Medulla oblongata (tissue), 1 donor: ENCODE results near the gene KCNC1.

Source experiments
- DNase-seq: peaks from one replicate; pipeline ENCODE4 v3.0.0-alpha.2; 2015; ENCODE audit errors: extremely low spot score

The KCNC1 gene

DNA sequence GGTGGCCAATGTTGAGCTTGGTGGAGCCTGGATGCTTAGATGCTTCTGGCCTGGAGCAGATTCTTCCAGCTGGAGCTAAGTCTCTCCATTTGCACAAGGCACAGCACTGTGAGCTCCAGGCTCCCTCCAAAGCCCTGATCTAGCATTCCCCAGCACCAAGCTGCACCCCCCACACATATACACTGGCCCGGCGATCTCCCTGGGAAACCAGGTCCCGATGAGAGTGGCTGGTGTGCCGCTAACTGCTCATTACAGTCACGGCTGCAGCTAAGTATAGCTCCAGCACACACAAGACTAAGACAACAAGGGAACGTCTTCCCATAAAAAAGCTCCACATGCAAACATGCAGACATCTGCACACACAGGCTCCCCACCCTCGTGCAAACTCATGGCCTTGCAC lies 17.6 kb downstream of the KCNC1 start:
- no peak for DNase-seq

DNA sequence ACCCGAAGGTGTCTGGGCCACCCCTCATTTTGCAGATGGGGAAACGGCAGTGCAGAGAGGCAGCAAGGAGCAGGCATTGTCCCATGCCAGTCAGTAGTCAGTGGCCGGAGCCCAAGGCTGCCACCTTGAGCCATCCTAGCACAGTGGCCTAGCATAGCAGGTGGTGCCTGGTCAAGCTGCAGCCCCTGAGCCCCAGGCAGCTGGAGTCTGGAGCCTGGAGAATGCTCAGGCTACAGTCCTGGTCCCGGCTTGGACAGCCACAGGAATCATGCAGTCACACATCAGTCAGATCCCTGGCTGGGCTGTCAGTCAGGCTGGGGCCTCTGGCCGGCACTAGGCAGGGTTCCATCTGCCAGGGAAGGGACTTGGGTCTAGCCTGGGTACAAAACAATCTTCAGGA lies 18.6 kb downstream of the KCNC1 start:
- no peak for DNase-seq

DNA sequence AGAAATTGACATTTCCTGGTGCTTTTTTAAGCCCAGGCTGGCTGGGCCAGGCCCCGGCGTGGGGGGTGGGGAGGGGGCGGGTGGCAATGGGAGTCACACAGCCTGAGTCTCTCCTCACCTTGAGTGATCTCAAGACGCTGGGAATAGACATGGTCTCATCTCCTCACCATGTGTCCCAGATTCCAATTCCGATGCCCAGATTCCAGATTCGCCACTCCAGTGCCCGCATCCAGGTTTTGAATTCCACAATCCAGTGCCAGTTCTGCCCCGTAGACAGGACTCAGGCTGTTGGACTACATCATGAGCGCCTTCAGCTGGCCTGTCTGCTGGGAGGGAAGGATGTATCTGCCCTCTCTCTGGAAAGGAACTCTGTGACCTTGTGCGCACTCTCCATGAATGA lies 19.1 kb downstream of the KCNC1 start:
- DNase-seq = no peak

DNA sequence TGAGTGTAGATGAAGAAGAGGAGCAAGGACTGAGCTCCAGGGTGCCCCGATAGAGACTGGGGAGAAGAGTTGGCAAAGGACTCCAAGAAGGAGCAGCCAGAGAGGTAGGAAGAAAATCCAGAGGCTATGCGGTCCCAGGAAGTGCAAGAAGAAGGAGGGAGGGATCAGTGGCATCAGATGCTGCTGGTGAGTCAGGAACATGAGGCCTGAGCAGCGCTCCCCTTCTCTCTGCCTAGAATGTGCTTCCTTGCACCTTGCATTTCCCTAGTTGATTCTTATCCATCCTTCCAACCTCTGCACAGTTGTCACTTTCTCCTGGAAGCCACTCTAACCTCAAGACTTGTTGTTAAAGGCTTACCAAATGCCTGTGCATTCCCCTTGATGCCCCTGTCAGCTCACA lies 21.3 kb downstream of the KCNC1 start:
- DNase-seq = no peak

DNA sequence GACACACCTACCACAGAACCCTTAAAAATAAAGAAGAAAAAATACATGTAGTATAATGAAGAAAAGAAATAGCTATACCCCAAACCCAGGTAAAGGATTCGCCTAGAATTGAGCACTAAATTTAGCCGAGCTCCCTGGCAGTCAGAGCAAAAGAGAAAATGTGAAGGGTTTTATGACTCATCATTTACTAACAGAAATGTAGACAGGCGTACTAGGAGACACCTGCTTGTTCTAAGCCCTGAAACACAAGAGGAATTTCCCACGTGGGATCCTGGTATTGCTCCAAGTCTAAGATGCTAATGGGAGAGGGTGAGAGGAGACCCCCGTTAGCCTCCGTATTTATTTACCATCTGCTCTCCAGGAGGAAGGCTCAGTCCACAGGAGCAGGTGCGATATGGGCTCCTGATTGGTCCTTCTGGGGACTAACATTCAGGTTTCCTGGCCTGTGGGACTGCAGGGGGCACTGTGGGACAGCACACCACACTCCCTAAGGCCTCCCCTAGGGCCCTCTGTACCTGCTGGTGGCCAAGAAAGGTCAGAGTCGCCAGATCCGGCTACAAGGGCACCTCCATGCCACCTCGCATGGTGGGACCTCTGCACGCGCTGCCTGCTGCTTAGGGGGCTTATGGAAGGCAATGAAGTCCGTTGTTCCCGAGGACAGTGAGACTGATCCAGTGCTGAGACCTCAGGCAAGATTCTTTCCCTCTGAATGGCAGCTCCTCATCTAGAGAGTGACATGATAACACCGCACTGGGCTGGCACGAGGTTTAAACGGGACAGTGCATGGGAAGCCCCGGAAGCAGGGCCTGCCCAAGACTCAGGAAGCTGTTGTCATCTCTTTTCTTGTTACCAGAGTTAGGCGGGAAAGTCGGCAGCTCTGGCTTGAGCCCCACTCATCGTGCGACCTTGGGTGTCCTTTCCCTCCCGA lies 25.8 kb downstream of the KCNC1 start:
- peak; percentile 29 for DNase-seq

DNA sequence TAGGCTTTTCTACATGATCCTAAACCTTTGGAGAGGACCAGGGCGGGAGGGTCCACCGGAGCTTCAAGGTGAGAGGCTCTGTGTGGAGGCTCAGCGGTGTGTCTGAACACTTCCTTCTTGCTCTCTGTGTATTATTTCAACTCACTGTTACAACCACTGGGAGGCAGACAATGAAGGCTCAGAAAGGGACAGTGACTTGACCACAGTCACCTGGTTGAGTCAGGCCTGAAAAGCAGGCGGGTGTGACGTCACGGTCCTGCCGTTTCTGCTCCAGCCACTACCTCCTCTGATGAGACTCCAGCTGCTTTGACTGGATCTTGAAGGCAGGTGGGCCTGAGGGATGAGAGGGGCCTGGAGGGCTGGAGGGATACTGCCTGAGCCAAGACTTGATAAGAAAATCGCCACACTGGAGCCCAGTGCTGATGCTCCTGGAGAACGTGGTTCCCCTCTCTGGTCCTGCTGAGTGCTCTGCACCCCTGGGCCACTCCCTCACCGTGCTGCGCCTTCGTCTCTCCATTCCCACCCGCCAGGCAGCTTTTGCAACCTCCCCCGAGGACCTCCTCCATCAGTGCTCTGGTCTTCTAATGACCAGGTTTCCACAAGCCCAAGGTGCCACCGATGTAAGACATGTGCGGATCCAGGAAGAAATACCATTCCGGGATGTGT lies 27.9 kb downstream of the KCNC1 start:
- no peak for DNase-seq

DNA sequence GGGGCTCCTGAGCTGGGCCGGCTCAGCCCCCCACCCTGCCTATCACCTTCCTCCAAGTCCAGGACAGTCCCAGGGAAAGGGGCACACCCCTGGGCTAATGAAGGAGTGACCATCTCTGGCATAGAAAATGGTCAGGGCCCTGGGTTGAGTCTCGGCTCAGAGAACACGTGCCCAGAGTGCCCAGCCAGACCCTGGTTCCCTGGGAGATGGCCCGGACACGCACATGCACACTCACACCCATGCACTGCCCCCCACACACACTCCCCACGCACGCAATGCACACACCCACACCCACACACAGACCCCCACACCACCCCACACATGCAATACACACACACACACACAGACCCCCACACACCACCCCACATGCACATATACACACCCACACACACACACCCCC lies 28.7 kb downstream of the KCNC1 start:
- no peak for DNase-seq

DNA sequence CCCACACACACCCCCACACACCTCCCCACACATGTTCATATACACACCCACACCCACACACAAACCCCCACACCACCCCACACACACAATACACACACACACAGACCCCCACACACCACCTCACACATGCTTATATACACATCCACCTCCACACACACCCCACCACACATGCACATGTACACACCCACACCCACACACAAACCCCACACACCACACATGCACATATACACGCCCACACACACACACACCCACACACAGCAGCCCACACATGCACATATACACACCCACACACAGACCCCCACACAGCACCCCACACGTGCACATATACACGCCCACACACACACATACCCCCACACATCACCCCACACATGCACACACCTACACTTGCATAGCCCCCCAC lies 29.1 kb downstream of the KCNC1 start:
- no peak for DNase-seq

DNA sequence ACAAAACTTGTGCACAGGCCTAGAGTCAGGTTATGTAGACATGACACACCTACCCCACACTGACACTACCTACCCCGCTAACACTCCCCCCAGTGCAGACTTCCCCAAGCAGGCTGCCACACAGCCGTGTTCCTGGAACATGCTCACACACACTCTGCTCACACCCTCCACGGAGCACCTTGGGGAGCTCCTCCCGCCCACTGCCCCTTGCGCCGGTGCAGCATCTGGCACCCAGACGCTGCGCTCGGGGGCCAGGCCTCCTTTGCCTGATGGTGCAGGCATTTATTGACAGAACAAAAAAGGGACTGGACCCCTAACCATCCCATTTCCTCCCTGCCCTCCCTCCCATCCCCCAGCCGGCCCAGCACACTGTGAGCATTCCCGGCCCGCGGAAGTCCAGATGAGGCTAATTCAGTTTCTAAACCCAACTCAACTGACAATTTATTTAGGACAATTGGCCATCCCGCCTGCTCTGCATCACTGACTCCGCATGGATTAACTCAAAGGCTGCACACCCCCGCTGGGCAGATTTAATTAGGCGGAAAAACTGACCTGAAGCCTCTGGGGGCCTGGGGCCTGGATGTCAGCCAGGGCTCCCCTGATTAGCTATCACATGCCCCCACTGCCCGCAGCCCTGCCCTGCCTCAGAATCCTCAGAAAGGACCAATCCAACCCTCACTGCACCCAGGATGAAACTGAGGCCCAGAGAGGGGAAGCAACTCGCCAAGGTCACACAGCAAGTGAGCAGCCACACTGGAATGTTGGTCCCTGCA lies 30.1 kb downstream of the KCNC1 start:
- DNase-seq = no peak

DNA sequence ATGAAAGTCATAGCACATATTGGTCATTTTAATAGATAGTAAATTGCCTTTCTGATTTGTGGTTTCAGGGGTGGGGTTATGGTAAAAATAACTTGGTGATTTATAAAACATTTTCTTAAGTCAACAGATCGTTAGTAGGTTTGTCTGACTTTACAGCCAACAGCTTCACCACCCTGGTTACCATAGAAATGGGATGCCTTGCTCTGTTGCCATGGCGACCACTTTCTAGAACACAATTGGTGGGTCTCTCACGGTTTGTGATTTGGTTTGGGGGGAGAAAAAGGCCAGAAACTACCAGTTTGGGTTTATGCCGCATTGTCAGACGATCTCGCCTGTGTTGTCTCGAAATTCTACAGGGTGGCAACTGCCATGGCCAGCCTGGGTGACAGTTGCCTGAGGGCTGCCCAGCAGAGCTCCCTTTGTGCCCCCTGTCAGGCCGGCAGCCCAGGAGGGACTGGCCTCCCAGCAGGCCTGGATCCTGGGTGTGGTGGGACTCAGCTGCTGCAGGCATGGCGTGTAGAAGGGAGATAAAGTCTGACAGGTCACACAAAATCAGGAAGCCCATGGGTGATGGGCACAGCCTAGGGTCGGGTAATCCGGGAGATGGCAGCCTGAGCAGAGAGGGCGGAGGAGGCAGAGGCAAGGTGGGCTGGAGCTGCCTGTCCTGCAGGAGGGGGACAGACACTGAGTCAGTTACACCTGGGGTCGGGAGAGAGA lies 30.9 kb downstream of the KCNC1 start:
- no peak for DNase-seq

DNA sequence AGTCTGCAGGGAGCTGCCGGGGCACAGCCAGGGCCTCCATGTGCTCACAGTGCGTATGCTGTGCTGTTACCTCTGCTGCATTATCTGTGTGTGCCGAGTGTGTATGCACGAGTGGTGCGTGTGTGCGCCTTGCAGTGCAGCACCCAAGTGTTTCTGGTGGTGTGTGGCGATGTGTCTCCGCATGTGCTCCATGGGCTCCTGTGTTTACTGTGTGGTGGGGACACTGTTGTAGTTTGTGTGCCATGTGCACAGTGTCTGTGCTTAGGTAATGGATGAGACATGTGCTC lies 31.4 kb downstream of the KCNC1 start:
- no peak for DNase-seq

DNA sequence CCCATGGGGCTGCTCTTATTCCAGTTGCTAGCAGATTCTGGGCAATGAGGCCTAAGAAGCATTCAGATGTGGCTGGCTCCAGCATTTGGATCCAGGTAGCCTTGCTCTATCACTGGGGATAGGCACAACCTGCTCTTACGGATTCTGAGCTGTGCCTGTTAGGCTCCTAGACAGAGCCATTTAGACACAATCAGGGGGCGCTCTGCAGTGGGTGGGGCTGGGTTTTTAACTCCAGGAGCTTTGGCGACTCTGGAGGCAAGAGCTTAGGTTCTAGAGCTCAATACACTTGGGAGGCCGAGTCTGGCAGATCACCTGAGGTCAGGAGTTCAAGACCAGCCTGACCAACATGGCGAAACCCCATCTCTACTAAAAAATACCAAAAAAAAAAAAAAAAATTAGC lies 32.0 kb downstream of the KCNC1 start:
- no peak for DNase-seq

DNA sequence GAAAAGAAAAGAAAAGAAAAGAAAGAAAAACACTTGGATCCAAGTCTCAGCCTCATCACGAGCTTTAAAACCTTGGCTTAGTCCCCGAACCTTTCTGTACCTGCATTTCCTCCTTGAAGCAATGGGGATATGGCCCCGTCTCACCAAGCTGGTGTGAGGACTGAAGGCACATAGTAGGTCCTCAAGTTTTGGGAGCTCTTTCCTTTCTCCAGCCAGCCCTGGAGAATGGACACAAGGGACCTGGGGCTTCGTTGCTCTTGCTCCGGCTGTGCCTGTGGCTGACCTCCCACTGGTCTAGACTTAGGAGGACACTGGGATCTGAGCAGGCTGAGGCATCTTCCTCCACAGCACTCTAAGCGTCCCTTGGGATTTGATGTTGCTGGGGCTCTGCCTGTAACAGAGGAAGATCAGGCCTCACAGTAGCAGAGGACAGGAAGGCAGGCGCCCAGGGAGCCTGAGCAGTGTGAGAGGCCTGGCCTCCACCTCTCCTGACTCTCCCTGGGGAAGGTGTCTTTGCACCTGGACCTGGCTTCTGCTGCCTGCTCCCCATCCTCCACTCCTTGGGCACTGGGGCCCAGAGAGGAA lies 32.8 kb downstream of the KCNC1 start:
- no peak for DNase-seq

DNA sequence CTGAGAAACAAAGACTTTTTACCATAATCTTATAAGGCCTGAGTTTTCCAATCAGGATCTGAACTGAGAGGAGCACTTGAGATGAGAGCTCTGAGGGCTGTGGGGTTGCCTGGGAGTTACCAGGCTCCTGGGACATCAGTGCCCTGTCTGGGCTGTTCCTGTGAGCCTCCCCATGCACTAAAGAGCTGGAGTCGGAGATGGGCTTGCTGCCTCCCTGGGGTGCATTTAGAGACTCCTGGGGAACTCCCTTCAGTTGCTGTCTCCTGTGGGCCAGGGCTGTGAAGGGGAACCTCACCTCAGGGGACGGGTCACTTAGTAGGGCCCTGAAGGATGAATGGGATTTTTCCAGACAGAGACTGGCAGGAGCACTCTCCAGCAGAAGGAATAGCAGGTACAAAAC lies 33.3 kb downstream of the KCNC1 start:
- DNase-seq = no peak

DNA sequence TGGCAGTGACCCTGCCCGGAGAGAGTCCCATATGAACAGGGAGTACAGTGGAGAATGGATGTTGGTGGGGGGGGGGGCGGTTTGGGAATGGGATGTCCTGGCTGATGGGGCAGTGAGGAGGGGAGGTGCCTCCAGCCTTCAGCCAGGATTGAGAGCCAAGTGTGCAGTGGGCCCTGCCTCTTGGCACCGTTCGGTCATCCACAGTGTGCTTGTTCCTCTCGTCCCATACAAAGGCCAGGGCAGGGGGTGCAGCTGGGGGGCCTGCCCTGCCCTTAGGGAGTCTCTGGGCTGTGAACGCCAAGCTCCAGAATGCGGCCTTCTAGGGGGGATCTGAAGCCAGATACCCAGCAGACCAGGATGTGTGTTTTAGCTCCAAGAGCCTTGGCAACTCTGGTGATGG lies 34.0 kb downstream of the KCNC1 start:
- DNase-seq = no peak

DNA sequence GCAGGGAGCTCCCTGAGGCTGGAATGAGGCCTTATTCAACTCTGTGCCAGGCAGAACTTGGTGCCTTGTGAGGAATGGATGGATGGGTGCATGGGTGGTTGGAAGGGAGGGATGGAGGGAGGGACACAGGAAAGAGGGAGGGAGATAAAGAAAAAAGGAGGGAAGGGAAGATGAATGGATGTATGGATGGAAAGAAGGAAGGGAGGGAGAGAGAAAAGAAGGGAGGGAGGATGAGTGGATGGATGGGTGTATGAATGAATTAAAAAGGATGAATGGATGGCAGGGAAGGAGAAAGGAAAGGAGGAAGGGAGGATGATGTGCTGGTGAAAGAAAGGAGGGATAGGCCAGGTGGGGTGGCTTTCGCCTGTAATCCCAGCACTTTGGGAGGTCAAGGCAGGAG lies 34.6 kb downstream of the KCNC1 start:
- DNase-seq = no peak

DNA sequence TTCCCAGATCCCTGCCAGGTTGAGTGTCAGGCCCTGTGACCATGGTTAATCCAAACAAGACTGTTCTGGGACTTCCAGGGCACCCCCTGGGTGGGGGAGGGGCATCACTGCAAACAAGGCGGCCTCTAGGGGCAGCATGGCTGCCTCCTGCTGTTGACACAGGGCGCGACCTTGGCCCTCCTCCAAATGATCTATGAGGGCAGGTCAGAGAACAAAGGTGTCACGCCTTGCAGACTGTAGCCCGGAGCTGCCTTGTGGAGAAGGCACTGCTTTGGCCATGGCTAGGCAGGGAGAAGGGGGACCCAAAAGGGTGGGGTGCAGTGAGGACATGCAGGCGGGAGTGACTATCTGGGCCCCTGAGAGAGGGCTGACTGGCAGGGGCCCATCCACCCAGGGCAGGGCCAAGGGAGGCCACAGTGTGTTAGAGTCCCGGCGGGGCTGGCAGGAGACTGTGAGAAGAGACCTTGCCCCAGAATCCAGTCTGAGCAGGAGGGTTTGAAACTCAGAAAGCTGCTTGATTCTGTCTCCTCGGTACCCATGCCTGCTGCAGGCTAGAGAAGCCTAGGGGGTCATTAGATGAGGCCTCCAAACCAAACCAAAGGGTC lies 35.6 kb downstream of the KCNC1 start:
- no peak for DNase-seq

DNA sequence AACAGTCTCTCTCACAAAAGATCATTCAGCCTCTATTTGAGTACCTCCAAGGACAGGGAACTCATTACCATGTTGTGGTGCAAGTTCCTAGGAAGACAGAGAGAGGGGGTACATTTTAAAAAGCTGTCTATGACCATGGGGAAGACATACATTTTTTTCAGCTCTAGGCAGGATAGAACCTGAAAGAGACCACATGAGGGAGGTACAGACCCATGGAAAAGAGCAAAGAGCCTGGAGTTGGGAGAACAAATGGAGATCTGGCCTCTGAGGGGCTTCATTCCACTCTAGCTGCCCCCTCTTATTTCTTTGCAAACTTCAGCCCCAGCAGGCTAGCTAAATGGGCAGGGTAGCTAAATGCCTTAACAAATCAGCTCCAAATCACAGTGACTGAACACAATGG lies 36.3 kb downstream of the KCNC1 start:
- DNase-seq = no peak

DNA sequence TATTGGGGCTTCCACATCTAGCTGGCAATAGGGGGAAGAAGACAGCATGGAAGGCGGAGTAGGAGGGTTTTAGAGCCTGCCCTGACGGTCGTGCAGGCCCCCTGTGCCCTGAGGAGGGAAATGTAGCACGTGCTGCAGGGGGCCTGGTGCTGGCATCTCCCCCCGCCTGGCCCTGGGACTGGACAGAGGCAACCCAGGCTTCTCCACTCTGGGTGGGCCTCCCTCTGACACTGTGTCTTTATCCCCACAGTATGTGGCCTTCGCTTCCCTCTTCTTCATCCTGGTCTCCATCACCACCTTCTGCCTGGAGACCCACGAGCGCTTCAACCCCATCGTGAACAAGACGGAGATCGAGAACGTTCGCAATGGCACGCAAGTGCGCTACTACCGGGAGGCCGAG lies 36.8 kb downstream of the KCNC1 start:
- no peak for DNase-seq

DNA sequence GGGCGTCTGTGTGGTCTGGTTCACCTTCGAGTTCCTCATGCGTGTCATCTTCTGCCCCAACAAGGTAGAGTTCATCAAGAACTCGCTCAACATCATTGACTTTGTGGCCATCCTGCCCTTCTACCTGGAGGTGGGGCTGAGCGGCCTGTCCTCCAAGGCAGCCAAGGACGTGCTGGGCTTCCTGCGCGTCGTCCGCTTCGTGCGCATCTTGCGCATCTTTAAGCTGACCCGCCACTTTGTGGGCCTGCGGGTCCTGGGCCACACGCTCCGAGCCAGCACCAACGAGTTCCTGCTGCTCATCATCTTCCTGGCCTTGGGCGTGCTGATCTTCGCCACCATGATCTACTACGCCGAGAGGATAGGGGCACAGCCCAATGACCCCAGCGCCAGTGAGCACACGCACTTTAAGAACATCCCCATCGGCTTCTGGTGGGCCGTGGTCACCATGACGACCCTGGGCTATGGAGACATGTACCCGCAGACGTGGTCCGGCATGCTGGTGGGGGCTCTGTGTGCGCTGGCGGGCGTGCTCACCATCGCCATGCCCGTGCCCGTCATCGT lies 37.3 kb downstream of the KCNC1 start:
- no peak for DNase-seq
